A673 (cell line): ENCODE results near the gene TIMM9. TPM values are rescaled to one million over a fixed set of nuclear protein-coding genes. Genes with fewer than 3 reads are reported as not detected.
A peak's percentile ranks its signal among the peaks of the same experiment; 100 is the strongest.

Experiments
- BruUV-seq: library from RNA; stranded (reverse); fragments of 400-500 nt; replicated peaks from 2 replicates; lab custom pipeline; 2021; lab: Mats Ljungman, UMichigan
- CTCF ChIA-PET: fragments of 300-600 bp; sonication (Branson Sonifier 250); formaldehyde crosslinking; loops from one replicate; lab custom pipeline; 2022; ENCODE audit warnings: antibody characterized with exemption; lab: Charles Lee
- POLR2A ChIA-PET: fragments of 300-600 bp; sonication (Branson Sonifier 250); formaldehyde crosslinking; loops from one replicate; lab custom pipeline; 2022; ENCODE audit warnings: antibody characterized with exemption; ENCODE audit not compliant: low non-redundant PET; lab: Charles Lee
- DNase-seq: peaks from one replicate; pipeline ENCODE4 v3.0.0-alpha.2; 2015; ENCODE audit warnings: low spot score
- H3K27ac ChIP-seq: fragments of 200-600 bp; sonication (generic); 2 replicates; pipeline ENCODE4 v1.5.1; 2016; ENCODE audit warnings: mixed run types, low read depth, mild to moderate bottlenecking, mixed read lengths, antibody characterized with exemption, low read length; ENCODE audit not compliant: poor library complexity, severe bottlenecking
- H3K27me3 ChIP-seq: fragments of 200-600 bp; sonication (generic); replicated peaks from 2 replicates; pipeline ENCODE4 v1.6.1; 2017; ENCODE audit warnings: mixed run types, low read depth, mild to moderate bottlenecking, mixed read lengths, antibody characterized with exemption, low read length; ENCODE audit not compliant: insufficient read depth, poor library complexity
- H3K36me3 ChIP-seq: fragments of 200-600 bp; sonication (generic); 2 replicates; pipeline ENCODE4 v1.6.1; 2016; ENCODE audit warnings: mixed run types, mild to moderate bottlenecking, mixed read lengths, antibody characterized with exemption, low read length; ENCODE audit not compliant: insufficient read depth, poor library complexity, severe bottlenecking
- H3K4me1 ChIP-seq: fragments of 200-600 bp; sonication (generic); 2 replicates; pipeline ENCODE4 v1.6.1; 2017; ENCODE audit warnings: mixed run types, mild to moderate bottlenecking, mixed read lengths, antibody characterized with exemption, low read length; ENCODE audit not compliant: insufficient read depth, poor library complexity, severe bottlenecking
- H3K4me3 ChIP-seq: fragments of 200-600 bp; sonication (generic); 2 replicates; pipeline ENCODE4 v1.5.1; 2016; ENCODE audit warnings: low read depth, mixed run types, mild to moderate bottlenecking, mixed read lengths, low read length; ENCODE audit not compliant: poor library complexity, severe bottlenecking
- H3K9me3 ChIP-seq: fragments of 200-600 bp; sonication (generic); 2 replicates; pipeline ENCODE4 v1.6.1; 2016; ENCODE audit warnings: mixed run types, low read depth, mild to moderate bottlenecking, mixed read lengths, antibody characterized with exemption, low read length; ENCODE audit not compliant: poor library complexity, severe bottlenecking
- CTCF ChIP-seq: fragments of 300-800, 200-600 bp; sonication (generic); conservative IDR thresholded peaks from 2 replicates; pipeline ENCODE4 v1.5.1; 2017; ENCODE audit warnings: low read depth, mild to moderate bottlenecking, antibody characterized with exemption, low read length, moderate library complexity, mixed read lengths
- EZH2 ChIP-seq: fragments of 200-600 bp; sonication (generic); IDR thresholded peaks from 2 replicates; pipeline ENCODE4 v1.6.1; 2017; ENCODE audit warnings: borderline replicate concordance, low read depth, mild to moderate bottlenecking, mixed read lengths, antibody characterized with exemption, low read length; ENCODE audit not compliant: poor library complexity, severe bottlenecking
- intact Hi-C: fragments of 100-400 bp; cut with micrococcal nuclease; formaldehyde crosslinking; loops from one replicate; pipeline ENCODE4 v1.10.0; 2022; ENCODE audit not compliant: unreplicated experiment
- total RNA-seq: library from RNA; stranded (reverse); gene quantifications from 2 replicates; pipeline ENCODE4 v1.2.3, GENCODE V29; 2021

The TIMM9 gene
- total RNA-seq, 1 experiment from 2014 or later: 65.7 TPM

DNA sequence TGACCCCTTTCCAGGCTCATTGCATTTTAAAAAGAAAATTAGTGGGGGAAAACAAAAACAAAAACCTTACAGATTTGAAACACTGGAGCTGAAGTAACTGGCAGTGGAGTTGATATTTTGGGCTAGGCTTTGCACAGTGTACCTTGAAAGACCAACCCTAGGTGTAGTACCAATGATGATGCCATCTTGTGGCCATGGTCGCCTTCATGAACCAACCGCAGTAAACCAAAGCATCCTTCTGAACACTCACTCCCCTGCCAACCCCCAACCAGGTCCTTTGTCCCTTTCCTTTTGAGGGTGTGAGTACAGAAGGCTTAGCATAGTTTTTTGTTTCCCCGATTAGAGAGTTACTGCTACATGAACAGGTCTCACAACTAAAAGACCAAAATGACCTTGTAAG lies 25.7 kb downstream of the TIMM9 start:
- DNase-seq: peak; percentile 6
- ChIA-PET CTCF (interaction anchor here (0.7 kb wide), 1 partner anchor 627 kb away, joined by 5 read pairs; no protein-coding TSS in a partner anchor), POLR2A (no interaction called here)
- no TSS peak for BruUV-seq
- TF ChIP-seq EZH2 (no peak), CTCF (peak; percentile 43)
- Histone ChIP-seq H3K27ac (no peak overlapping the region), H3K36me3 (no peaks in the 10 kb centered on the region), H3K4me3 (no peak overlapping the region), H3K27me3 (no peaks in the 10 kb centered on the region), H3K9me3 (no peaks in the 10 kb centered on the region), H3K4me1 (no peaks in the 10 kb centered on the region)
- intact Hi-C loops: no loop called here

DNA sequence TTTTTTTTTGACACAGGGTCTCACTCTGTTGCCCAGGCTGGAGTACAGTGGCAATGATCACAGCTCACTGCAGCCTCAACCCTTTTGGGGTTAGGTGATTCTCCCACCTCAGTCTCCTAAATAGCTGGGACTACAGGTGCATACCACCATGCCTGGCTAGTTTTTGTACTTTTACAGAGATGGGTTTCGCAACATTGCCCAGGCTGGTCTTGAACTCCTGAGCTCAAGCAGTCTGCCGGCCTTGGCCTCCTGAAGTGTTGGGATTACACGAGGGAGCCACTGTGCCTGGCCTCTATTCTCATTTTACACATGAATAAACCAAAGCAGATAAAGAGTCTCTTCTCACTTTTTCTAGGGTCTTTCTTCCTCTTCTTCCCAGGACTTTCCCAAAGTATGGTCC lies 28.4 kb downstream of the TIMM9 start:
- no peak for DNase-seq
- ChIA-PET POLR2A (no interaction called here), CTCF (no interaction called here)
- TF ChIP-seq EZH2 (no peak), CTCF (no peak)
- BruUV-seq: no TSS peak
- Histone ChIP-seq H3K4me3 (no peak overlapping the region), H3K4me1 (no peaks in the 10 kb centered on the region), H3K9me3 (no peaks in the 10 kb centered on the region), H3K27ac (no peak overlapping the region), H3K36me3 (no peaks in the 10 kb centered on the region), H3K27me3 (no peaks in the 10 kb centered on the region)
- intact Hi-C loops: loop anchor here (5.0 kb wide), 1 partner anchor 292 kb away; no protein-coding TSS in a partner anchor

DNA sequence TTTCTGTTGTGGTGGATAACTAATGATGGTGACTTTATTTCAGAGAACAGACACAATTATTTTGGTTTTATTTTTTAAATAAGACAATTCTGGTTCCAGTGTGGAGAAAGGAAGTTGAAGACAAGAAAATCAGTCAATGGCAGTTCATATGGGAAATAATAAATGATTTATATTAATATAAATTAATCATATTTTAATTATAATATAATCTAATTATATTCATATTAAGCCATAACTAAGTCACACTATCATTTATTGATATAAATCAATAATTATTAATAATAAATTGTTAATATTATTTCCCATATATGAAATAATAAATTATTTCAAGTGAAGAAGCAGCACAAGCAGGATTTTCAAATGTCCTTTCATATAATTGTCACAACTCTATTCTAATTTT lies 28.8 kb downstream of the TIMM9 start:
- CTCF ChIA-PET: no interaction called here
- no peak overlapping the region for H3K4me3 ChIP-seq
- no peak overlapping the region for H3K27ac ChIP-seq
- no peaks in the 10 kb centered on the region for H3K4me1 ChIP-seq
- H3K9me3 ChIP-seq: no peaks in the 10 kb centered on the region
- DNase-seq: no peak
- H3K36me3 ChIP-seq: no peaks in the 10 kb centered on the region
- TF ChIP-seq EZH2 (no peak), CTCF (no peak)
- POLR2A ChIA-PET: no interaction called here
- BruUV-seq: no TSS peak
- intact Hi-C loops: loop anchor here (5.0 kb wide), 1 partner anchor 291 kb away; no protein-coding TSS in a partner anchor
- H3K27me3 ChIP-seq: no peaks in the 10 kb centered on the region
